ENCODE results near the gene CACNA2D3.
"Not testable (repeated sequence)": the region's sequence is repeated elsewhere in the genome, so short reads cannot be mapped to it uniquely, and the experiment has no call there.

The CACNA2D3 gene

GRCh38 chr3:54384279-54384678, 261.9 kb downstream of the CACNA2D3 start:
- DNase-seq: no peak

GRCh38 chr3:54390582-54390981, 268.2 kb downstream of the CACNA2D3 start:
- DNase-seq: no peak

- no peak for DNase-seq
These were observed 270.8 kb downstream of the CACNA2D3 start for GRCh38 chr3:54393150-54393549.

- no peak for DNase-seq
These were observed 286.0 kb downstream of the CACNA2D3 start for GRCh38 chr3:54408328-54408727.

GRCh38 chr3:54421943-54422342, 299.6 kb downstream of the CACNA2D3 start:
- DNase-seq: no peak

GRCh38 chr3:54424292-54424691, 301.9 kb downstream of the CACNA2D3 start:
- DNase-seq: no peak

GRCh38 chr3:54426381-54426780, 304.0 kb downstream of the CACNA2D3 start:
- DNase-seq: no peak

GRCh38 chr3:54427501-54427900, 305.1 kb downstream of the CACNA2D3 start:
- no peak for DNase-seq

- DNase-seq: peak in 1 of 2 donors; percentile 15
These were observed 305.9 kb downstream of the CACNA2D3 start for GRCh38 chr3:54427941-54428871.

- DNase-seq: no peak
These were observed 310.6 kb downstream of the CACNA2D3 start for GRCh38 chr3:54432975-54433374.

GRCh38 chr3:54433846-54434245, 311.5 kb downstream of the CACNA2D3 start:
- no peak for DNase-seq

GRCh38 chr3:54434756-54435155, 312.4 kb downstream of the CACNA2D3 start:
- DNase-seq: no peak

- DNase-seq: no peak
These were observed 314.9 kb downstream of the CACNA2D3 start for GRCh38 chr3:54437271-54437670.

- no peak for DNase-seq
These were observed 321.3 kb downstream of the CACNA2D3 start for GRCh38 chr3:54443561-54444161.

GRCh38 chr3:54445630-54446029, 323.3 kb downstream of the CACNA2D3 start:
- DNase-seq: no peak

- DNase-seq: no peak
These were observed 325.1 kb downstream of the CACNA2D3 start for GRCh38 chr3:54447427-54447826.

GRCh38 chr3:54454806-54455205, 332.5 kb downstream of the CACNA2D3 start:
- DNase-seq: no peak

- DNase-seq: no peak
These were observed 336.0 kb downstream of the CACNA2D3 start for GRCh38 chr3:54458357-54458756.

GRCh38 chr3:54464554-54464953, 342.2 kb downstream of the CACNA2D3 start:
- not testable (repeated sequence) for DNase-seq

GRCh38 chr3:54476891-54477290, 354.5 kb downstream of the CACNA2D3 start:
- DNase-seq: no peak

GRCh38 chr3:54481606-54482365, 359.4 kb downstream of the CACNA2D3 start:
- DNase-seq: no peak

GRCh38 chr3:54484334-54484733, 362.0 kb downstream of the CACNA2D3 start:
- DNase-seq: no peak

- no peak for DNase-seq
These were observed 364.0 kb downstream of the CACNA2D3 start for GRCh38 chr3:54486317-54486716.

GRCh38 chr3:54488297-54488696, 365.9 kb downstream of the CACNA2D3 start:
- no peak for DNase-seq

All from CD4-positive, alpha-beta T cell treated with Interleukin-4 for 1 hour (primary cell).